ENCODE data around the gene CNOT4.
"Not testable (repeated sequence)": the region's sequence is repeated elsewhere in the genome, so short reads cannot be mapped to it uniquely, and the experiment has no call there.

CNOT4 gene

GRCh38 chr7:135355377-135356048, 154.4 kb downstream of the CNOT4 start:
- no peak for DNase-seq

GRCh38 chr7:135353832-135354231, 156.1 kb downstream of the CNOT4 start:
- no peak for DNase-seq

GRCh38 chr7:135352285-135352684, 157.6 kb downstream of the CNOT4 start:
- no peak for DNase-seq

GRCh38 chr7:135351070-135351469, 158.8 kb downstream of the CNOT4 start:
- DNase-seq, result not testable (repeated sequence)

- no peak for DNase-seq
Observed at GRCh38 chr7:135349746-135350145, 160.2 kb downstream of the CNOT4 start.

- DNase-seq, result no peak
Observed at GRCh38 chr7:135348493-135348892, 161.4 kb downstream of the CNOT4 start.

GRCh38 chr7:135343361-135343760, 166.5 kb downstream of the CNOT4 start:
- no peak for DNase-seq

GRCh38 chr7:135342887-135343286, 167.0 kb downstream of the CNOT4 start:
- no peak for DNase-seq

- DNase-seq, result no peak
Observed at GRCh38 chr7:135341049-135341448, 168.9 kb downstream of the CNOT4 start.

GRCh38 chr7:135337977-135338550, 171.8 kb downstream of the CNOT4 start:
- no peak for DNase-seq

GRCh38 chr7:135337506-135337905, 172.4 kb downstream of the CNOT4 start:
- no peak for DNase-seq

- DNase-seq, result no peak
Observed at GRCh38 chr7:135335628-135336139, 174.2 kb downstream of the CNOT4 start.

- DNase-seq, result no peak
Observed at GRCh38 chr7:135334830-135335543, 174.9 kb downstream of the CNOT4 start.

GRCh38 chr7:135333946-135334345, 176.0 kb downstream of the CNOT4 start:
- DNase-seq, result no peak

GRCh38 chr7:135333200-135333599, 176.7 kb downstream of the CNOT4 start:
- no peak for DNase-seq

- no peak for DNase-seq
Observed at GRCh38 chr7:135330088-135330487, 179.8 kb downstream of the CNOT4 start.

- no peak for DNase-seq
Observed at GRCh38 chr7:135328526-135328925, 181.4 kb downstream of the CNOT4 start.

- DNase-seq, result no peak
Observed at GRCh38 chr7:135328053-135328452, 181.8 kb downstream of the CNOT4 start.

- no peak for DNase-seq
Observed at GRCh38 chr7:135327458-135327857, 182.4 kb downstream of the CNOT4 start.

- DNase-seq, result no peak
Observed at GRCh38 chr7:135326636-135327280, 183.1 kb downstream of the CNOT4 start.

- DNase-seq, result no peak
Observed at GRCh38 chr7:135322571-135323340, 187.1 kb downstream of the CNOT4 start.

GRCh38 chr7:135321556-135321955, 188.3 kb downstream of the CNOT4 start:
- DNase-seq, result no peak

GRCh38 chr7:135320953-135321352, 188.9 kb downstream of the CNOT4 start:
- DNase-seq, result not testable (repeated sequence)
